Sigmoid colon (tissue), 4 donors: Measurements from ENCODE around the gene DYNC2I2.

ENCODE experiments used
- EP300 ChIP-seq, 4 donors: sonication (generic); formaldehyde crosslinking; IDR thresholded peaks; one replicate each; pipeline ENCODE4 v1.6.1; 2017; ENCODE audit warnings: antibody characterized with exemption in 4 of 4
- TF ChIP-seq, protein P1 (sequence below), 4 experiments: fragments of 450-650 bp in 3 of 4; fragments of 200-600 bp in 1 of 4; IDR thresholded peaks; one replicate each; pipeline ENCODE4 v1.5.1; 2016 to 2019; ENCODE audit warnings: antibody characterized with exemption in 4 of 4, mild to moderate bottlenecking in 3 of 4, moderate library complexity in 2 of 4

DNA sequence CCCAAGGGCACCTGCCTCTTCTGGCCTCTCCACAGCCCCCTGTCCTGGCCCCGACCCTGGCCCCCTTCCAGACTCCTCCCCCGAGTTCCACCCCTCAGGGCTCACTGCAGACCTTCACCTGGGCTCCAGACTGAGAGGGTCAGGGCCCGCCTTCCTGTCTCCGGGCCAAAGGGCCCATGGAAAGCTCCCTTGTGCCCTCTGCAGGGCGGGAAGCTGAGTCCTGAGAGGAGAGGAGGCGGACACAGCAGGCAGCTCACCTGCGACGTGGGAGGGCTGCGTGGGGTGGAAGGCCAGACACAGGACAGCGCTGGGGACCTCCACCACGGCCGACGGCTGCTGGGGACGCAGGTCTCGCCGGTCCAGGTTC lies 20.6 kb downstream of the DYNC2I2 start:
- TF ChIP-seq, protein P1, sequence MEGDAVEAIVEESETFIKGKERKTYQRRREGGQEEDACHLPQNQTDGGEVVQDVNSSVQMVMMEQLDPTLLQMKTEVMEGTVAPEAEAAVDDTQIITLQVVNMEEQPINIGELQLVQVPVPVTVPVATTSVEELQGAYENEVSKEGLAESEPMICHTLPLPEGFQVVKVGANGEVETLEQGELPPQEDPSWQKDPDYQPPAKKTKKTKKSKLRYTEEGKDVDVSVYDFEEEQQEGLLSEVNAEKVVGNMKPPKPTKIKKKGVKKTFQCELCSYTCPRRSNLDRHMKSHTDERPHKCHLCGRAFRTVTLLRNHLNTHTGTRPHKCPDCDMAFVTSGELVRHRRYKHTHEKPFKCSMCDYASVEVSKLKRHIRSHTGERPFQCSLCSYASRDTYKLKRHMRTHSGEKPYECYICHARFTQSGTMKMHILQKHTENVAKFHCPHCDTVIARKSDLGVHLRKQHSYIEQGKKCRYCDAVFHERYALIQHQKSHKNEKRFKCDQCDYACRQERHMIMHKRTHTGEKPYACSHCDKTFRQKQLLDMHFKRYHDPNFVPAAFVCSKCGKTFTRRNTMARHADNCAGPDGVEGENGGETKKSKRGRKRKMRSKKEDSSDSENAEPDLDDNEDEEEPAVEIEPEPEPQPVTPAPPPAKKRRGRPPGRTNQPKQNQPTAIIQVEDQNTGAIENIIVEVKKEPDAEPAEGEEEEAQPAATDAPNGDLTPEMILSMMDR (IDR thresholded peaks at IDR 0.05): no peak
- TF ChIP-seq EP300 (IDR thresholded peaks at IDR 0.05): no peak
